Measurements from ENCODE around the gene CHMP6.

CHMP6 gene

GRCh38 chr17:80991645-80992076 is at the start of gene CHMP6:
CHMP6 (plus strand) TSS chr17:80991841; CDS start chr17:80991919, 78 bp downstream.
- no peak for FAIRE-seq

- FAIRE-seq = no peak
Observed at GRCh38 chr17:80942423-80943345, 49.0 kb upstream of the CHMP6 start.

- FAIRE-seq = no peak
Observed at GRCh38 chr17:80943346-80944145, 48.1 kb upstream of the CHMP6 start.

DNA sequence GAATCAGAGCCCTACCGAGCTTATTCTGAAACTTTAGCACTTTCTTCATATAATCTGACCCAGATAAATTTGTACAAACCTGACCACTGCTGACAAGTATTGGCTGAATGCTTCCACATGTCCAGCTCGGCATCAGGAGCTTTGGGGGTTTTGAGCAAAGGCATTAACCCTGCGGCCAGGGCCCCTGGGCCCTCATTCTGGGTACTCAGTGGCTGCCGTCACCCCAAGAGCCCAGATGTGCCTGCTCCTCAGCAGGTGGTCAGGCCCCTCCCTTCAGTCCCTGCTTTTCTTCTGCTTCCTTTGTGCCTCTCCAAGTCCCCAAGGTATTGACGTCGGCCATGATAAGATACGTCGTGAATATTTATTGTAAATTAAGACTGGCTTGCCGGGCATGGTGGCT is 47.3 kb upstream of the CHMP6 start:
- FAIRE-seq = no peak

- FAIRE-seq = no peak
Observed at GRCh38 chr17:80945736-80946135, 45.9 kb upstream of the CHMP6 start.

- no peak for FAIRE-seq
Observed at GRCh38 chr17:80946449-80946848, 45.2 kb upstream of the CHMP6 start.

DNA sequence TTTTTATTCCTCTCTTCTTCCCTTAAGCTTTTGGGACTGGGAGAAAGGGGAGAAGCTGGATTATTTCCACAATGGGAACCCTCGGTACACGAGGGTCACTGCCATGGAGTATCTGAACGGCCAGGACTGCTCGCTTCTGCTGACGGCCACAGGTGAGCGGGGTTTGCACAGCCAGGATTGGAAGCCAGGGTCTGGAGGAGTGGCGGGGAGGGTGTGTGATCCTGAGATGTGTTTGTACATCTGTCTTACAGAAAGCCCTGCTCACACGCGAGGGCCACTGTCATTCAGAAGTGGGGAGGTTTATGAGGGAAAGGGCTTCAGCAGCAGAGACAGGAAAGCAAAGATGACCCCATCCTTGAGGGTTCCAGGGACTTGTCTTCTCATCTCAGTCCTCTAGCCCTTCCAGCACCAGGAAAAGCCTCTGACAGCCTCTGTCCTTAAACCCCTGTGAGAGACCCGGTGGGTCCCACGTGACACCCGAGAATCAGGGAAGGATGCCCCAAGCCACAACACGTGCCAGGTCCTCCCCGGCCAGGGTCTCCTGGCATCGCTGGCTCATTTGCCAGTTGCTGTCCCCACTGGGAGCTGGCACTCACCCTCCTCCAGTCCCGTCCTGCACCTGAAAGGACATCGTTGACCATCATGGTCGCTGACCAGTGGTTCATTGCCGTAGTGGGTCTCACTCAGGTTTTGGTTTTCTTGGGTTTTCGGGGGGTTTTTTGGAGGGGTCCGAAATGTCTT is 44.3 kb upstream of the CHMP6 start:
- FAIRE-seq = no peak

- no peak for FAIRE-seq
Observed at GRCh38 chr17:80948019-80948975, 43.3 kb upstream of the CHMP6 start.

DNA sequence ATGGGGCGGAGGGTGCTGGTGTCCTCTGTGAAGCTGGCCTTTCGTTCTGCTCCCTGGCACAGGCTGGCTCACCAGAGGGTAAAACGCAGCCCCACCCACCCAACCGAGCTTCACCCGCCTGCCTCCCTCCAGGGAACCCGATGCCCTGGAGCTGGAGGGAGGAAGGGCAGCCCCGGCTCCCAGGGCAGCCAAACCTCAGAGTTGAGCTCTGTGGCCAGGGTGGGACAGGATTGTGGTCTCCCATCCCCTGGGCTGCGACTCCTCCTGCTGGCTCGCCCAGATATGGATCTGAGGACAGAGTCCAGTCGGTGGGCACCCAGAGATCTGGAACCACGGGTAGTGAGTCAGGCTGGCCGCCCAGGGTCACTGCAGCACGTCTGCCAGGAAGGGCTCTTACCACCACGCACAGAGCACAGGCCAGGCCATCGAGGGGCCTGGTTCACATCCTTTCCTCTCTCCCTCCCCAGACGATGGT is 42.6 kb upstream of the CHMP6 start:
- FAIRE-seq = no peak

GRCh38 chr17:80949451-80950421 is 41.9 kb upstream of the CHMP6 start:
- FAIRE-seq = no peak

DNA sequence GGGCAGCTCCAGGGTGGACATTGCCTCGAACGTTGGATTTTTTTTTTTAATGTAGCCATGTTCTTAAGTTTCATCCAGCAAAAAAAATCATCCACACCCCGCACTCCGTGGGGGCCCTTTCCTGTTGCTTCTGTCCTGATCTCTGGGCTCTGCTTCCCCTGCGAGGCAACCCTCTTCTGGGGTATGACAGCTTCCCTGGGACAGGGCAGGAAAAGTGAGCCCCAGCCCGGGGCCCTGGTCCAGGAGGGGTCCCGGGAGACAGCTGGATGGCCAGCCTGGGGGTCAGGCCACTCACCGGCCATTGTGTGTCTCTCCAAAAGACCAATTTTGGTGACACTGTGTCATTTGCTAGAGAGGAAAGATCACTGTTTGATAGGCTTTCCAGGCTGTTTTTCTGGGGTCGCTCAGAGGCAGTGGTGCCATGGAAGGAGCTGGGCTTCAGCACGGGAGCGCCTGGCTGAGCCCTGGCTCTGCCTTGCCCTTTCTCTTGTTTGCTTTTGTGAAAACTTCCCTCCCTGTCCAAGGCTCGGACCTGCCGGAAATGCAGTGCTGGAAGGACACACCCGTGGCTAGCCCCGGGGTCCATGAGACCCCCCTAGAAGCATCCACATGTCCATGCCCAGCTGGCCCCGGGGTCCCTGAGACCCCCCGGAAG is 41.0 kb upstream of the CHMP6 start:
- FAIRE-seq = no peak

DNA sequence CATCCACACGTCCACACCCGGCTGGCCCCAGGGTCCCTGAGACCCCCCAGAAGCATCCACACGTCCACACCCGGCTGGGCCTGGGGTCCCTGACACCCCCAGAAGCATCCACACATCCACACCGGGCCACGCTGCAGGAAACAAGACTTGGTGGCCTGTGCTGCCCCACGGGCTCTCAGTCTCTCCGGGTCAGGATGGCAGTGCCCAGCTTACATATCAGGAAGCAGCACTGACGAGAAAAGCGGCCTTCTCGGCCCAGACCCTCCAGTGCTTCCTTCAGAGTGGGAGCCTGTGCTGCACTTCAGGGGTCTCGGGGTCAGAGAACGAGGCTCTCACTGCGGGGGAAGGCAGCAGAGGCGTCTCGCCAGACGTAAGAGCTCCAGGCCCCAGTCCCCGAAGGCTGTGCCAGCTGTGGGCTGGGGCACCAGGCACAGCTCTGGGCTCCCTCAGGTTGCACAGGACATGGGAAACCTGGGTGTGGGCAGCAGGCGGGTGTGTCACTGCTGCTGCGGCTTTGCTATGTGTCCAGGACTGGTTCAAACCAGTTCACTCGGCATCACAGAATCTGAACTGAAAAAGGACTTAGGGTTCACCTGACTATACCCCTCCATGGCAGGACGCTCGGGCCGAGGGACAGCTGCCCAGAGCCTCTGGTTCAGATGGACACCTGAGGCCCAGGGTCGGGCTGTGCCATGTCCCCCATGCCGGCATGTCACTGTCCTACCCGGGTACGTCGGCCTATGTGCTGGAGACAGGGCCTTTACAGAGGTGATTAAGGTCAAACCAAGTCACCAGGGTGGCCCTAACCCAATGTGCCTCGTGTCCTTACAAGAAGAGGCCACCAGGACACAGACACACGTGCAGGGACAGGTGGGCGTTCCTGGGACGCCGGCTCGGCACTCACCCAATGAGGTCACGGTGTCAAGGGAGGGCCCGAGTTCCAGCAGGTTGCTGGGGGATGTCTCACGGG is 40.2 kb upstream of the CHMP6 start:
- no peak for FAIRE-seq

DNA sequence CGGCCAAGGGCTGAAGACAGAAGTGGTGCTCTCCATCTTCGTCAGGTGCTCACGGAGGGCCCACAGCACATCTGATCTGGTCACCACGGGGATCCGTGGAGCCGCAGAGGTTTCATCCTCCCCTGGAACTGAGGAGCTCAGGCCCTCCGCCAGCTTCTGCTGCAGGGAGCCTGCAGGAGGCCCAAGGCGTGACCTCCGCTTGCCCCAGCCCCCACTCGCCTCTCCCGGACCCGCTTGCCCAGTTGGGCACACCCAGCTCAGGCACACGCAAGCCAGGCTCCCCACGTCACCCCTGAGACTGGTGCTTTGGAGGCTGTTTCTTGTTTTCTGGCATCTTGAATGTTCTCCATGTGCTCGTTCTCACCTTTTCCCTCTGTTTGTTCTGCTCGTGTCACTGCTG is 39.4 kb upstream of the CHMP6 start:
- FAIRE-seq = no peak

DNA sequence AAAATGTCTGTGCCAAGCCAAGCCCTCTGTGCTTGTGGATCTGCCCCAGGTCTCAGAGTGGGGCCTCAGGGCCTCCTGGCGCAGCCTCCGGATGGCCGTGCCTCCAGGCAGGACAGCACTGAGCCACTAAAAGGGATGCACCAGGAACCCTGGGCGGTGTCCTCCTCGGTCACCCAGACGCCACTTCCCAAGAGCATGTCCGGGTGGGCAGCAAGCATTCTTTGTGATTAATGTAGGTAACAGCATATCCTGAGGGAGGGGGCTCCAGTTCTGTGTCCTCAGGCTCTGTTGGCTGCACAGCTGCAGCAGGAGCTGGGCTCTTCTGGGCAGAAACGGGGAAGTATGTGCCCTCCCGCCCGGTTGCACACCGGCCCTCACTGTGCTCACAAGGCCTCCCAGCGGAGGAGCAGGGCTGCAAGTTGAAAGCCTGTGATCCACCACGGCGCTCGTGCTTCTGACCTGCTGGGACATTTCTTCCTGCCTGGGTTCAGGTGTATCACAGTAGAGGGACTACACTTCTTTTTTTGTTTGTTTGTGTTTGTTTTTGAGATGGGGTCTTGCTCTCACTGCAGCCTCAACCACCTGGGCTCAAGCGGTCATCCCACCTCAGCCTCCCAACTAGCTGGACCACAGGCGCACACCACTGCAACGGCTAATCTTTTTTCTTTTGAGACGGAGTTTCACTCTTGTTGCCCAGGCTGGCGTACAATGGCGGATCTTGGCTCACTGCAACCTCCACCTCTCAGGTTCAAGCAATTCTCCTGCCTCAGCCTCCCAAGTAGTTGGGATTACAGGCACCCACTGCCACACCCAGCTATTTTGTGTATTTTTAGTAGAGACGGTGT is 37.9 kb upstream of the CHMP6 start:
- no peak for FAIRE-seq

DNA sequence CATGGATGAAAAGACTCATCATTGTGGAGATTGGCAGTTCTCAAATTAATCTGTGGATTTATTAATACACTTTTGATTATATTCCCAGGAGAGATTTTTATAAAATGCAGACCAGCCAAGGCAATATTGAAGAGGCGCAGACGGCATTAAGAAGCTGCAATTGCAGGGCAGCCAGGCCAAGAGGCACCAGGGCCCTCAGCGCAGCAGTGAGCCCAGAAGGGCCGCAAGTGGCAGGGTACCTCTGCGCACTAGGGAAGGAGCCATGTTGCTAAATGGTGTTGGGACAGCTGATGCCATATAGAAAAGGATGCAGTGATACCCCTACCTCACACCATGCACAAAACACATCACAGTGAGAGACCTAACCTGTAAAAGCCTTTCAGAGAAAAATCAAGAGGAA is 36.6 kb upstream of the CHMP6 start:
- no peak for FAIRE-seq

GRCh38 chr17:80955671-80956280 is 35.9 kb upstream of the CHMP6 start:
- FAIRE-seq = no peak
